GM19351 (cell line): ENCODE data around the gene RASGRP1.

ENCODE experiments used
- ATAC-seq: cut with Tn5 transposase; IDR thresholded peaks from one replicate; pipeline ENCODE4 v1.9.1; 2021; ENCODE audit warnings: mild to moderate bottlenecking, moderate library complexity; ENCODE audit not compliant: unreplicated experiment

Gene RASGRP1

GRCh38 chr15:38576837-38577236 lies 12.2 kb upstream of the RASGRP1 start:
- no peak for ATAC-seq

GRCh38 chr15:38576261-38576660 lies 11.6 kb upstream of the RASGRP1 start:
- ATAC-seq, result no peak

GRCh38 chr15:38565287-38565670 lies 665 bp upstream of the RASGRP1 start:
- no peak for ATAC-seq

- ATAC-seq, result peak; percentile 49
Observed at GRCh38 chr15:38563723-38564519, 693 bp downstream of the RASGRP1 start.

GRCh38 chr15:38562278-38562677 lies 2.3 kb downstream of the RASGRP1 start:
- ATAC-seq, result no peak

GRCh38 chr15:38560456-38560926 lies 4.1 kb downstream of the RASGRP1 start:
- peak; percentile 22 for ATAC-seq

- ATAC-seq, result no peak
Observed at GRCh38 chr15:38559636-38560307, 4.8 kb downstream of the RASGRP1 start.

- ATAC-seq, result no peak
Observed at GRCh38 chr15:38559131-38559530, 5.5 kb downstream of the RASGRP1 start.

GRCh38 chr15:38558372-38559059 lies 6.1 kb downstream of the RASGRP1 start:
- ATAC-seq, result no peak

GRCh38 chr15:38557921-38558320 lies 6.7 kb downstream of the RASGRP1 start:
- no peak for ATAC-seq

- ATAC-seq, result peak; percentile 43
Observed at GRCh38 chr15:38555686-38556334, 8.8 kb downstream of the RASGRP1 start.

- ATAC-seq, result peak; percentile 63
Observed at GRCh38 chr15:38554354-38554753, 10.3 kb downstream of the RASGRP1 start.

GRCh38 chr15:38553071-38553470 lies 11.5 kb downstream of the RASGRP1 start:
- no peak for ATAC-seq

- no peak for ATAC-seq
Observed at GRCh38 chr15:38551720-38552648, 12.6 kb downstream of the RASGRP1 start.

- ATAC-seq, result no peak
Observed at GRCh38 chr15:38549222-38549621, 15.4 kb downstream of the RASGRP1 start.

- no peak for ATAC-seq
Observed at GRCh38 chr15:38547255-38547997, 17.2 kb downstream of the RASGRP1 start.

- no peak for ATAC-seq
Observed at GRCh38 chr15:38545179-38545578, 19.4 kb downstream of the RASGRP1 start.

- no peak for ATAC-seq
Observed at GRCh38 chr15:38541026-38541425, 23.6 kb downstream of the RASGRP1 start.

- no peak for ATAC-seq
Observed at GRCh38 chr15:38540510-38540909, 24.1 kb downstream of the RASGRP1 start.

GRCh38 chr15:38539008-38539343 lies 25.6 kb downstream of the RASGRP1 start:
- ATAC-seq, result no peak
